Measurements from ENCODE around the gene WDR91.
"Not testable (repeated sequence)": the region's sequence is repeated elsewhere in the genome, so short reads cannot be mapped to it uniquely, and the experiment has no call there.

The WDR91 gene

DNA sequence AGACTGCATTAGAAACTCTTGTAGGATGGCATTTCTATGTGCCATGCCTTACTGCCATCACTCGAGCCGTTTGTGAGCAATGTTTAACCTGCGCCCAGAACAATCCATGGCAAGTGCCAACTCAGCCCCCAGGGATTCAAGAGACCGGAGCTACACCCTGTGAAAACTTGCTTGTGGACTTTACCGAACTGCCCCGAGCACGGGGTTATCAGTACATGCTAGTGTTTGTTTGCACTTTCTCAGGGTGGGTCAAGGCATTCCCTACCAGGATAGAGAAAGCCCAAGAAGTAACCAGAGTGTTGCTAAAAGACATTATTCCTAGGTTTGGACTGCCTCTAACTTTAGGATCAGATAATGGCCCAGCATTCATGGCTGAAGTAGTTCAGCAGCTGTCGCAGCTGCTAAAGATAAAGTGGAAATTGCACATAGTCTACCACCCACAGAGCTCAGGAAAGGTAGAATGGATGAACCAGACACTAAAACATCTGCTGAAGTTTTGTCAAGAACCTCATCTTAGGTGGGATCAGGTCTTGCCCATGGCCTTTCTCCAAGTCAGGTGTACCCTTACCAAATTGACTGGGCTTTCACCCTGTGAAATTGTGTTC, 31.9 kb downstream of the WDR91 start:
- DNase-seq (ENCODE audit: low spot score): no peak

- DNase-seq (ENCODE audit: low spot score): no peak
Observed at GRCh38 chr7:135178364-135178763, 33.0 kb downstream of the WDR91 start.

GRCh38 chr7:135177028-135177696, 34.2 kb downstream of the WDR91 start:
- no peak for DNase-seq (ENCODE audit: low spot score)

DNA sequence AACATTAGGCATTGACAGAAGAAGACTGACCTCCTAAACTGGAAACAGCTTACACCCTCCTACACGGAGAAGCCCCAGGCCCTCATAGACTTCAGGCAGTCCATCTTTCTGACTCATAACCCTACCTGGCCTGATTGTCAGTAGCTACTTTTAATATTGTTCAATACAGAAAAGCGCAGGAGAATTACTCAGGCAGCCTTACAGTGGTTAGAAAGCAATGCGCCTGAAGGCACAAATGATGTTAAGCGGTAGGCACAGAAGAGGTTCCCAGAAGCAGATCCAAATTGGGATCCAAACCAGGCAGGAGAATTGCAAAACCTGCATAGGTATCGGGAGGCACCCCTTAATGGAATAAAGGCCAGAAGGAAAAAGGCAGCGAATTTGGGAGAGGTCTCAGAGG, 35.4 kb downstream of the WDR91 start:
- DNase-seq (ENCODE audit: low spot score): no peak

GRCh38 chr7:135174941-135175340, 36.4 kb downstream of the WDR91 start:
- no peak for DNase-seq (ENCODE audit: low spot score)

GRCh38 chr7:135173916-135174315, 37.4 kb downstream of the WDR91 start:
- DNase-seq (ENCODE audit: low spot score): not testable (repeated sequence)

GRCh38 chr7:135171581-135172291, 39.6 kb downstream of the WDR91 start:
- peak; percentile 66 for DNase-seq (ENCODE audit: low spot score)

- DNase-seq (ENCODE audit: low spot score): not testable (repeated sequence)
Observed at GRCh38 chr7:135170998-135171481, 40.3 kb downstream of the WDR91 start.

- peak; percentile 95 for DNase-seq (ENCODE audit: low spot score)
Observed at GRCh38 chr7:135170274-135170997, 40.9 kb downstream of the WDR91 start, which contains the start of gene CYREN. TSS of gene CYREN (minus strand) at chr7:135170707. CDS start at chr7:135168922, 1,785 bp downstream.

DNA sequence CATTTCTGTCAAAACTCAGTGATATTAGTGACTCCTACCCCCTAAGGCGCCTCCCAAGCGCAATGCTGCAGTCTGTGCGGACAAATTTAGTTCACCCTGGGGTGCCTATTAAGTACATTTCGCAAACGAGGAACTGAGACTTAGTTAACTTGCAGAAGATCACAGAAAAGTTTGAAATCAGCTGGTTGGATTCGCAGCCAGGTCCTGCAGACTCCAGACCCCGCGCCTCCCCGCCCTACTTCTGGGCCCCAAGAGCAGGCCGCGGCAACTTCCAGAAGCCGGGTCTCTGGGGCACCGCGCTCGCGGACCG, 41.4 kb downstream of the WDR91 start:
- no peak for DNase-seq (ENCODE audit: low spot score)

DNA sequence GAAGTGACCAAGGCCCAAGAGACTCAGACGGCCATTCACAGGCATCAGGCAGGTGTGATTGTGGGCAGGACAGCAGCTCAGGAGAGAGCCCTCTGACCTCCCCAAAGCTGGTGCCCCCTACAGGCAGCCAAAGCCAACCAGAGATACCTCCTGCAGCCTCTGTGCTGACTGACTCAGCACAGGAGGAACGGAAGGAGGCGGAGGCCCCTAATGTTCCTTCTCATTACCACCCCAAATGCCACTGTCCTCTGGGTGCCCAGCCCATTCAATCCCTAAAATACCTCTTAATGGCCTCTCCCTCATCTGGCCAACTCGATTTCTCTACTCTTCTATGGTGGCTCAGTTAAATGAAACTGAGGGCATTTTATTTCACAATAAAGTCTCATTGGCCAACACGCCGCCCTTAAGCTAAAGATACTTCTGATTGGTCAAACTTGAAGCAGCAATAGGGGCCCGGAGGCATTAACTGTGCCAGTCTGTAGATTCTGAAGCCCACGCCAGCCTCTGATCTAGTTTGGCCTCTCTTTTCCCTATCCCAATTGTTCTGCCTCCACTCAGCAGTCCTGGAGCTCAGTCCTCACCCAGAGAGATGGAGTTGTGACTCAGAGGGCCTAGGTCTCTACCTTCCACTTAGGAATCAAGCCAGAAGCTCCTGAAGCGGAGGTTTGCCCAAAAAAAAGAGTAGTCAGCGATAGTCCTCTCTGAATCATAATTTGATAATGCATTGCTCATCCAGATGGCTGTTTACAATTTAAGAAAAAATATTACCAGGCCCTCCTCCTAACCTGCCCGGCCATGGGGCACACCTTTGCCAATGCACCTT, 42.0 kb downstream of the WDR91 start:
- no peak for DNase-seq (ENCODE audit: low spot score)

DNA sequence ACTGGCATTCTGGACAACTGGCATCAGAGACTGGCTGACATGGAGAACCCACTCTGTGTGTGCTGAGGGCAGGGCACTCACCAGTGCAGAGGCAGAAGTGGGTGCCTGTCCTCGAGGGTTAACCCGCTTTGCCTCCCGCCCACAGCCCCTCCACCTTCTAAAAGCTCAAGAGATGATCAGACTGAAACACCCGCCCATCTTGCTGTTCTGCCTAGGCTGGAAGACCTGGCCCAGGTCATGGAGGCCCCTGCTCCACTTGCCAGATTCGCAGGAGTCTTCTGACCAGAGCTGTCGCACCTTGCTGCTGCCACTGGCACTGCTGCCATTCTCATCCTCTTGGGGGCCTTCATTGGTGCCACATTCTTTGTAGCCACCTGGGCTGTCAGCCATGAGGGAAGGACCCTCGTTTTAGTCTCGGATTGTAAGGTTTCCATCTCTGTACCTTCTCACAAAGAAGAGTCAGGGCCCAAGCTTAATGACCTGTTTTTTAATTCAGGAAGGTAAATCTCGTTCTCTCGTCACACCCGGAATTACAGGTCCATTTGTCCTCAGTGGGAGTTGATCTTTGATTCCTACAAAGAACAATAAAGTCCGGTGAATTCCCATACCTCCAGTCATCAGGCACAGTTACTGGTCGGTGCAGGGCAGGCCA, 42.7 kb downstream of the WDR91 start:
- DNase-seq (ENCODE audit: low spot score): no peak

DNA sequence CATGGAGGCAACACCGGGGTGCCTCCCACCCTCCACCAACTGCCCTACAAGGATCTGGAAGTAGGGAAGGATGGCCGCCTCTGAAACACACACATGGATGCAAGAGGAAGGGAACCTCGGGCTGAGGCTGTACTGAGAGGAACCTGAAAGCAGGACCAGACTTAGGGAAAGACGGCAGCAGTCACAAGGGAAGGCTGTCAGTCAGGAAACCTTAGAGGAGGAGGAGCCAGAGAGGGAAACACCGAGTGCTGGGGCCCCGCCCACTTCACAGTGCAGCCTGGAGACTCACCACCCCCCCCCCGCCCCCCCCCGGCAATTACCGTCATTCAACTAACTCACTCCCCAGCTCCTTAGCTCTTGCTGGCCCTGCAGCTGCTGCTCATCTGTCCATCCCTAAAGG, 43.3 kb downstream of the WDR91 start:
- no peak for DNase-seq (ENCODE audit: low spot score)

DNA sequence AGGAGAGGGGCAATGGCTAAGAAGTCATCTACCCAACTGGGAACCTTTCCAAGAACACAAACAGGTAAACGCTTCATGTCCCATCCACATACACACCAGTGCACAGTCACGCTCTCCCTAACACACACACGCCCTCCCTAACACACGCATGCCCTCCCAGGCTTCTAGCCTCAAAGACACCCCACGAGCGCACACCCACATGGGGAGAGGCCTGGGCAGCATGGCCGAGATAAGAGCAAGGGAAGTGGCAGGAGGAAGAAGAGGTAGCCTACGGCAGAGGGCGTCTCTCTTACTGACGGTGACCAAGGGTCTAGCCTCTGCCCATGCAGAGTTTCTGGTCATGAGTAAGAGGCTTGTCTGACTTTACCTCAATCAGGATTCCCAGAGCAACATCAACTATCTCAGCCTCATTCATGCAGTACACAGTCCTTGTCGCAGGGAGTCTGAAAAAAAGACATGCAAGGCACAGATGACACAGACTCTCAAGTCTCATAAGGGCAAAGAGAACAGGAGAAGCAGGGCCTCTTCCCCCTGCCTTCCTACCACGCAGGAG, 43.9 kb downstream of the WDR91 start:
- DNase-seq (ENCODE audit: low spot score): no peak

GRCh38 chr7:135166338-135166990, 44.9 kb downstream of the WDR91 start:
- DNase-seq (ENCODE audit: low spot score): no peak

GRCh38 chr7:135165862-135166261, 45.5 kb downstream of the WDR91 start:
- no peak for DNase-seq (ENCODE audit: low spot score)

- no peak for DNase-seq (ENCODE audit: low spot score)
Observed at GRCh38 chr7:135164357-135165061, 46.8 kb downstream of the WDR91 start.

DNA sequence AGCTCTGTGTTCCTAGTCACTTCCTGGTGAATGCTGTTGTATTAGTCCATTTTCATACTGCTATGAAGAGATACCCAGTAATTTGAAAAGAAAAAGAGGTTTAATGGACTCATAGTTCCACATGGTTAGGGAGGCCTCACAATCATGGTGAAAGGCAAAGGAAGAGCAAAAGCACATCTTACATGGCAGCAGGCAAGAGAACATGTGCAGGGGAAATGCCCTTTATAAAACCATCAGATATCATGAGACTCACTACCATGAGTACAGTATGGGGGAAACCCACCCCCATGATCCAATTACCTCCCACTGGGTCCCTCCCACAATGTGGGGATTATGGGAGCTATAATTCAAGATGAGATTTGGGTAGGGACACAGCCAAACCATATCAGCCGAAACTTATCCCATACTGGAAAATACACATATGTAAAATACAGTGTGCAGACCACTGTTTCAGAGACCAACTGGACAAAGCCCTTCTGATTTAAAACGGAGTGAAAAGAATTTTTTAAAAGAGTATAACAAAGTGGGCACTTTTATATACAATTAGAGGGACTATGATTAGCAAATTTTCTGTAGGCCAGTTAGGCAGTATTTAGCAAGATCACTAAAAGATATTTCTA, 48.8 kb downstream of the WDR91 start:
- no peak for DNase-seq (ENCODE audit: low spot score)

GRCh38 chr7:135161669-135162068, 49.7 kb downstream of the WDR91 start:
- no peak for DNase-seq (ENCODE audit: low spot score)

Measured in putamen (tissue), 1 donor.